ENCODE results near the gene LRP2BP. TPM values are rescaled to one million over a fixed set of nuclear protein-coding genes. Genes with fewer than 3 reads are reported as not detected.

The LRP2BP gene
- total and polyA plus RNA-seq, 2 of the 13 experiments (the other 11 are each of a cell fraction or from before 2014, with no cell fraction given): 0.22 to 0.29 TPM

- peak; percentile 99 for TF ChIP-seq SIN3A (IDR thresholded peaks at IDR 0.05; ENCODE audit: borderline replicate concordance, low read depth, low read length)
- no peak for TF ChIP-seq GRHL1 (CRISPR knock-in tag; conservative IDR thresholded peaks at IDR 0.05)
- peak; percentile 55; the same call in 1 of the 2 replicates for TF ChIP-seq ZNF776 (CRISPR knock-in tag; IDR thresholded peaks at IDR 0.05)
- TF ChIP-seq ATF4 (CRISPR knock-in tag; IDR thresholded peaks at IDR 0.05): peak in 1 of 2 experiments; percentile 16; a peak in 1 of 4 replicates
- peak; percentile 86; the same call in 1 of the 2 replicates for TF ChIP-seq KLF6 (CRISPR knock-in tag; IDR thresholded peaks at IDR 0.05)
- TF ChIP-seq STAG1 (CRISPR knock-in tag; IDR thresholded peaks at IDR 0.05): peak; percentile 13
- no peak for TF ChIP-seq MTA3 (CRISPR knock-in tag; IDR thresholded peaks at IDR 0.05)
- no peak for TF ChIP-seq SNAPC5 (CRISPR knock-in tag; IDR thresholded peaks at IDR 0.05; ENCODE audit: borderline replicate concordance)
- no peak for TF ChIP-seq PAWR (CRISPR knock-in tag; IDR thresholded peaks at IDR 0.05; ENCODE audit: borderline replicate concordance)
- peak; percentile 4; the same call in 1 of the 2 replicates for TF ChIP-seq ZSCAN5A (CRISPR knock-in tag; IDR thresholded peaks at IDR 0.05; ENCODE audit: borderline replicate concordance)
- TF ChIP-seq ZNF772 (CRISPR knock-in tag; IDR thresholded peaks at IDR 0.05): peak; percentile 78
- peak; percentile 35; the same call in 1 of the 2 replicates for TF ChIP-seq NR2F2 (IDR thresholded peaks at IDR 0.05; ENCODE audit: borderline replicate concordance, low read depth)
- no peak for TF ChIP-seq ZNF138 (CRISPR knock-in tag; IDR thresholded peaks at IDR 0.05; ENCODE audit: low read depth)
- peak; percentile 69 for TF ChIP-seq MED1 (CRISPR knock-in tag; IDR thresholded peaks at IDR 0.05)
- no peak for TF ChIP-seq DR1 (CRISPR knock-in tag; IDR thresholded peaks at IDR 0.05)
- no peak for TF ChIP-seq MIER2 (CRISPR knock-in tag; IDR thresholded peaks at IDR 0.05)
- TF ChIP-seq PRMT3 (CRISPR knock-in tag; IDR thresholded peaks at IDR 0.05; ENCODE audit: borderline replicate concordance, low read depth): no peak
- peak; percentile 82 for TF ChIP-seq IRF2 (CRISPR knock-in tag; IDR thresholded peaks at IDR 0.05)
- 0 out of 2 replicates have a peak, but pooled peaks have one; percentile 72 for TF ChIP-seq MEF2D (CRISPR knock-in tag; IDR thresholded peaks at IDR 0.05)
- peak; percentile 81; the same call in 1 of the 2 replicates for TF ChIP-seq HOXA5 (CRISPR knock-in tag; IDR thresholded peaks at IDR 0.05)
- no peak for TF ChIP-seq MLXIP (CRISPR knock-in tag; IDR thresholded peaks at IDR 0.05; ENCODE audit: borderline replicate concordance)
- no peak for TF ChIP-seq ZNF3 (CRISPR knock-in tag; IDR thresholded peaks at IDR 0.05)
- no peak for TF ChIP-seq PRPF4 (IDR thresholded peaks at IDR 0.05; ENCODE audit: low read depth, low read length, poor library complexity, severe bottlenecking)
These were observed 30.1 kb upstream of the LRP2BP start, which contains the start of gene UFSP2 (continued) for GRCh38 chr4:185425647-185426352.

Measured in HepG2 (cell line).